ENCODE results near the gene TMEM63B.
A peak's percentile ranks its signal among the peaks of the same experiment; 100 is the strongest.
"Not testable (repeated sequence)": the region's sequence is repeated elsewhere in the genome, so short reads cannot be mapped to it uniquely, and the experiment has no call there.

The TMEM63B gene

GRCh38 chr6:44180886-44181285, 53.5 kb downstream of the TMEM63B start:
- Histone ChIP-seq H3K4me1 (ENCODE audit: control insufficient read depth in 2 of 2, insufficient read depth in 1 of 2, low read depth in 1 of 2, low read length in 2 of 2) (peaks cover 2 to 10% of the 10 kb centered on the region in 2 donors), H3K4me2 (ENCODE audit: insufficient read depth, low read length, poor library complexity, severe bottlenecking) (no peak overlapping the region), H3K27me3 (ENCODE audit: control insufficient read depth in 3 of 3, insufficient read depth in 3 of 3, low read depth in 1 of 3, low read length in 3 of 3) (no peaks in the 10 kb centered on the region), H2BK120ac (ENCODE audit: low read depth, low read length) (no peak overlapping the region), H3K4me3 (ENCODE audit: low read length in 2 of 2) (no peak overlapping the region), H2AK5ac (ENCODE audit: low read depth, low read length) (no peak overlapping the region), H3K14ac (ENCODE audit: low read length) (no peak overlapping the region), H2BK12ac (ENCODE audit: low read length) (no peak overlapping the region), H3K27ac (replicated peaks; ENCODE audit: low read length) (no peak overlapping the region), H2AFZ (ENCODE audit: low read length) (no peak overlapping the region), H3K79me1 (ENCODE audit: low read depth, low read length) (no peaks in the 10 kb centered on the region), H3K9ac (ENCODE audit: low read depth, low read length, poor library complexity) (no peak overlapping the region), H3K18ac (ENCODE audit: low read length) (no peak overlapping the region), H3K4ac (ENCODE audit: low read length) (no peak overlapping the region), H4K91ac (ENCODE audit: low read depth, low read length, poor library complexity) (no peak overlapping the region), H4K8ac (ENCODE audit: low read depth, low read length) (no peak overlapping the region), H3K36me3 (replicated peaks in 1 of 2; ENCODE audit: control insufficient read depth in 2 of 2, insufficient read depth in 2 of 2, low read length in 2 of 2) (no peaks in the 10 kb centered on the region), H3K23ac (ENCODE audit: low read depth, low read length, poor library complexity) (peak overlapping the region; percentile 81), H2BK15ac (ENCODE audit: low read length) (peak overlapping the region; percentile 32), H2BK5ac (ENCODE audit: low read length) (no peak overlapping the region), H3K9me3 (replicated peaks in 1 of 2; ENCODE audit: control insufficient read depth in 2 of 2, insufficient read depth in 1 of 2, low read depth in 1 of 2, low read length in 2 of 2) (no peaks in the 10 kb centered on the region)
- no peak for DNase-seq (ENCODE audit: low spot score)
- WGBS, 2 donors (ENCODE audit: extremely low coverage in 2 of 2, insufficient read length in 2 of 2, insufficient replicate concordance in 1 of 2) = no CpG with 5 or more reads among the region's 4 CpGs

- H2BK120ac ChIP-seq (ENCODE audit: low read depth, low read length); H2AFZ ChIP-seq (ENCODE audit: low read length); H3K18ac ChIP-seq (ENCODE audit: low read length); H3K4me2 ChIP-seq (ENCODE audit: insufficient read depth, low read length, poor library complexity, severe bottlenecking); H3K4me3 ChIP-seq (ENCODE audit: low read length in 2 of 2); H3K79me1 ChIP-seq (ENCODE audit: low read depth, low read length); H4K8ac ChIP-seq (ENCODE audit: low read depth, low read length); H3K4ac ChIP-seq (ENCODE audit: low read length); H3K9me3 ChIP-seq (replicated peaks in 1 of 2; ENCODE audit: control insufficient read depth in 2 of 2, insufficient read depth in 1 of 2, low read depth in 1 of 2, low read length in 2 of 2); H2BK15ac ChIP-seq (ENCODE audit: low read length); H2AK5ac ChIP-seq (ENCODE audit: low read depth, low read length); H3K36me3 ChIP-seq (replicated peaks in 1 of 2; ENCODE audit: control insufficient read depth in 2 of 2, insufficient read depth in 2 of 2, low read length in 2 of 2); DNase-seq (ENCODE audit: low spot score); H3K9ac ChIP-seq (ENCODE audit: low read depth, low read length, poor library complexity); H2BK12ac ChIP-seq (ENCODE audit: low read length); H2BK5ac ChIP-seq (ENCODE audit: low read length); H3K27ac ChIP-seq (replicated peaks; ENCODE audit: low read length); H3K14ac ChIP-seq (ENCODE audit: low read length); H4K91ac ChIP-seq (ENCODE audit: low read depth, low read length, poor library complexity); H3K23ac ChIP-seq (ENCODE audit: low read depth, low read length, poor library complexity); H3K27me3 ChIP-seq (ENCODE audit: control insufficient read depth in 3 of 3, insufficient read depth in 3 of 3, low read depth in 1 of 3, low read length in 3 of 3): not testable (repeated sequence)
- H3K4me1 ChIP-seq (ENCODE audit: control insufficient read depth in 2 of 2, insufficient read depth in 1 of 2, low read depth in 1 of 2, low read length in 2 of 2) = peaks cover 9 to 11% of the 10 kb centered on the region in 2 donors
Observed at GRCh38 chr6:44181784-44182183, 54.4 kb downstream of the TMEM63B start.

- Histone ChIP-seq H2BK12ac (ENCODE audit: low read length) (no peak overlapping the region), H3K36me3 (replicated peaks in 1 of 2; ENCODE audit: control insufficient read depth in 2 of 2, insufficient read depth in 2 of 2, low read length in 2 of 2) (no peaks in the 10 kb centered on the region), H2AK5ac (ENCODE audit: low read depth, low read length) (no peak overlapping the region)
Observed at GRCh38 chr6:44182911-44183390, 55.6 kb downstream of the TMEM63B start.

GRCh38 chr6:44183783-44184182, 56.4 kb downstream of the TMEM63B start:
- no peak overlapping the region for H3K4ac ChIP-seq (ENCODE audit: low read length)
- no peak overlapping the region for H3K14ac ChIP-seq (ENCODE audit: low read length)
- H3K4me1 ChIP-seq (ENCODE audit: control insufficient read depth in 2 of 2, insufficient read depth in 1 of 2, low read depth in 1 of 2, low read length in 2 of 2) = peaks cover 9 to 11% of the 10 kb centered on the region in 2 donors
- H3K4me2 ChIP-seq (ENCODE audit: insufficient read depth, low read length, poor library complexity, severe bottlenecking) = no peak overlapping the region
- H4K91ac ChIP-seq (ENCODE audit: low read depth, low read length, poor library complexity) = no peak overlapping the region
- no peak overlapping the region for H2AK5ac ChIP-seq (ENCODE audit: low read depth, low read length)
- no peaks in the 10 kb centered on the region for H3K36me3 ChIP-seq (replicated peaks in 1 of 2; ENCODE audit: control insufficient read depth in 2 of 2, insufficient read depth in 2 of 2, low read length in 2 of 2)
- no peak overlapping the region for H2BK120ac ChIP-seq (ENCODE audit: low read depth, low read length)
- H4K8ac ChIP-seq (ENCODE audit: low read depth, low read length) = no peak overlapping the region
- H3K18ac ChIP-seq (ENCODE audit: low read length) = peak overlapping the region; percentile 21
- H3K27me3 ChIP-seq (ENCODE audit: control insufficient read depth in 3 of 3, insufficient read depth in 3 of 3, low read depth in 1 of 3, low read length in 3 of 3) = no peaks in the 10 kb centered on the region
- peak overlapping the region; percentile 86 for H2BK12ac ChIP-seq (ENCODE audit: low read length)
- H3K23ac ChIP-seq (ENCODE audit: low read depth, low read length, poor library complexity) = no peak overlapping the region
- no peak overlapping the region for H2AFZ ChIP-seq (ENCODE audit: low read length)
- no peak for DNase-seq (ENCODE audit: low spot score)
- no peak overlapping the region for H2BK5ac ChIP-seq (ENCODE audit: low read length)
- no peak overlapping the region for H3K4me3 ChIP-seq (ENCODE audit: low read length in 2 of 2)
- WGBS, 2 donors (ENCODE audit: extremely low coverage in 2 of 2, insufficient read length in 2 of 2, insufficient replicate concordance in 1 of 2) = no CpG with 5 or more reads among the region's 9 CpGs
- H3K9me3 ChIP-seq (replicated peaks in 1 of 2; ENCODE audit: control insufficient read depth in 2 of 2, insufficient read depth in 1 of 2, low read depth in 1 of 2, low read length in 2 of 2) = no peaks in the 10 kb centered on the region
- no peak overlapping the region for H3K27ac ChIP-seq (replicated peaks; ENCODE audit: low read length)
- H3K9ac ChIP-seq (ENCODE audit: low read depth, low read length, poor library complexity) = no peak overlapping the region
- H2BK15ac ChIP-seq (ENCODE audit: low read length) = no peak overlapping the region
- no peaks in the 10 kb centered on the region for H3K79me1 ChIP-seq (ENCODE audit: low read depth, low read length)

More at GRCh38 chr6:44182911-44183390, 55.6 kb downstream of the TMEM63B start:
- Histone ChIP-seq H3K27me3 (ENCODE audit: control insufficient read depth in 3 of 3, insufficient read depth in 3 of 3, low read depth in 1 of 3, low read length in 3 of 3) (no peaks in the 10 kb centered on the region), H2AFZ (ENCODE audit: low read length) (no peak overlapping the region), H3K4me2 (ENCODE audit: insufficient read depth, low read length, poor library complexity, severe bottlenecking) (no peak overlapping the region), H3K27ac (replicated peaks; ENCODE audit: low read length) (no peak overlapping the region), H2BK5ac (ENCODE audit: low read length) (peak overlapping the region; percentile 10), H3K79me1 (ENCODE audit: low read depth, low read length) (no peaks in the 10 kb centered on the region), H3K9me3 (replicated peaks in 1 of 2; ENCODE audit: control insufficient read depth in 2 of 2, insufficient read depth in 1 of 2, low read depth in 1 of 2, low read length in 2 of 2) (no peaks in the 10 kb centered on the region), H4K91ac (ENCODE audit: low read depth, low read length, poor library complexity) (no peak overlapping the region), H2BK15ac (ENCODE audit: low read length) (no peak overlapping the region), H3K23ac (ENCODE audit: low read depth, low read length, poor library complexity) (no peak overlapping the region), H2BK120ac (ENCODE audit: low read depth, low read length) (no peak overlapping the region), H4K8ac (ENCODE audit: low read depth, low read length) (no peak overlapping the region), H3K14ac (ENCODE audit: low read length) (no peak overlapping the region), H3K4me1 (ENCODE audit: control insufficient read depth in 2 of 2, insufficient read depth in 1 of 2, low read depth in 1 of 2, low read length in 2 of 2) (peaks cover 9 to 11% of the 10 kb centered on the region in 2 donors), H3K18ac (ENCODE audit: low read length) (no peak overlapping the region), H3K4me3 (ENCODE audit: low read length in 2 of 2) (no peak overlapping the region), H3K9ac (ENCODE audit: low read depth, low read length, poor library complexity) (no peak overlapping the region), H3K4ac (ENCODE audit: low read length) (no peak overlapping the region)
- no peak for DNase-seq (ENCODE audit: low spot score)
- no CpG with 5 or more reads among the region's 4 CpGs for WGBS, 2 donors (ENCODE audit: extremely low coverage in 2 of 2, insufficient read length in 2 of 2, insufficient replicate concordance in 1 of 2)
